Mesenchymal stem cell (in vitro differentiated cells and primary cell): Measurements from ENCODE around the gene SURF2.

ENCODE experiments used
- DNase-seq: peaks from one replicate; pipeline ENCODE4 v3.0.0-alpha.2; 2013
- H2AFZ ChIP-seq: one replicate; pipeline ENCODE4 v1.6.1; 2013; ENCODE audit warnings: low read depth, mild to moderate bottlenecking, control low read depth, inconsistent platforms, low read length, moderate library complexity
- H2AK5ac ChIP-seq: 2 replicates; pipeline ENCODE4 v1.6.1; 2013; ENCODE audit warnings: low read length, moderate library complexity, mild to moderate bottlenecking, inconsistent platforms; ENCODE audit not compliant: severe bottlenecking
- H2BK120ac ChIP-seq: one replicate; pipeline ENCODE4 v1.6.1; 2013; ENCODE audit warnings: low read depth, mild to moderate bottlenecking, inconsistent platforms, low read length, moderate library complexity
- H2BK12ac ChIP-seq, 2 experiments: one replicate each; pipeline ENCODE4 v1.6.1; 2013; ENCODE audit warnings: inconsistent platforms in 2 of 2, low read length in 2 of 2, mild to moderate bottlenecking in 2 of 2, moderate library complexity in 2 of 2, control low read depth in 1 of 2
- H2BK15ac ChIP-seq: one replicate; pipeline ENCODE4 v1.6.1; 2013; ENCODE audit warnings: mild to moderate bottlenecking, low read depth, inconsistent platforms; ENCODE audit not compliant: poor library complexity, severe bottlenecking
- H2BK5ac ChIP-seq: 2 replicates; pipeline ENCODE4 v1.6.1; 2013; ENCODE audit warnings: low read depth, mild to moderate bottlenecking, low read length, control low read depth, inconsistent platforms; ENCODE audit not compliant: poor library complexity, severe bottlenecking
- H3K14ac ChIP-seq, 2 experiments: one replicate each; pipeline ENCODE4 v1.6.1; 2013; ENCODE audit warnings: inconsistent platforms in 2 of 2, low read length in 2 of 2, control low read depth in 1 of 2, mild to moderate bottlenecking in 1 of 2, moderate library complexity in 1 of 2
- H3K18ac ChIP-seq, 2 experiments: one replicate each; pipeline ENCODE4 v1.6.1; 2013; ENCODE audit warnings: inconsistent platforms in 2 of 2, low read length in 2 of 2, control low read depth in 1 of 2, low read depth in 1 of 2, mild to moderate bottlenecking in 1 of 2
- H3K23ac ChIP-seq, 2 experiments: one replicate each; pipeline ENCODE4 v1.6.1; 2013; ENCODE audit warnings: inconsistent platforms in 2 of 2, low read length in 2 of 2, mild to moderate bottlenecking in 2 of 2, moderate library complexity in 2 of 2, control low read depth in 1 of 2
- H3K27ac ChIP-seq: 2 replicates; pipeline ENCODE4 v1.5.1; 2013; ENCODE audit warnings: mild to moderate bottlenecking, moderate library complexity, low read length, control low read depth, inconsistent platforms; ENCODE audit not compliant: poor library complexity, severe bottlenecking
- H3K27me3 ChIP-seq, 2 experiments: 2 replicates each; pipeline versions ENCODE4 v1.6.1 to v1.7.0; 2013; ENCODE audit warnings: low read length in 2 of 2, mild to moderate bottlenecking in 2 of 2, moderate library complexity in 2 of 2, control low read depth in 1 of 2, inconsistent platforms in 1 of 2; ENCODE audit not compliant: control insufficient read depth in 1 of 2, insufficient read depth in 1 of 2
- H3K36me3 ChIP-seq, 2 experiments: 2 replicates each; pipeline versions ENCODE4 v1.6.1 to v1.7.0; 2013; ENCODE audit warnings: low read length in 2 of 2, control low read depth in 1 of 2, inconsistent platforms in 1 of 2, low read depth in 1 of 2, mild to moderate bottlenecking in 1 of 2; ENCODE audit not compliant: insufficient read depth in 2 of 2, control insufficient read depth in 1 of 2
- H3K4ac ChIP-seq, 2 experiments: one replicate each; pipeline ENCODE4 v1.6.1; 2013; ENCODE audit warnings: inconsistent platforms in 2 of 2, low read length in 2 of 2, mild to moderate bottlenecking in 2 of 2, moderate library complexity in 2 of 2, control low read depth in 1 of 2, low read depth in 1 of 2
- H3K4me1 ChIP-seq: 2 replicates; pipeline ENCODE4 v1.6.1; 2013; ENCODE audit warnings: low read depth, low read length, control low read depth; ENCODE audit not compliant: control insufficient read depth, insufficient read depth
- H3K4me2 ChIP-seq: 2 replicates; pipeline ENCODE4 v1.6.1; 2013; ENCODE audit warnings: low read length, mild to moderate bottlenecking, inconsistent platforms; ENCODE audit not compliant: poor library complexity, severe bottlenecking
- H3K4me3 ChIP-seq, 2 experiments: 2 replicates each; pipeline versions ENCODE4 v1.5.1 to v1.7.0; 2013; ENCODE audit warnings: low read length in 2 of 2, mild to moderate bottlenecking in 2 of 2, control low read depth in 1 of 2, low read depth in 1 of 2; ENCODE audit not compliant: insufficient read depth in 1 of 2
- H3K79me1 ChIP-seq: replicated peaks from 2 replicates; pipeline ENCODE4 v1.6.1; 2013; ENCODE audit warnings: mild to moderate bottlenecking, control low read depth, low read length, inconsistent platforms; ENCODE audit not compliant: poor library complexity, severe bottlenecking
- H3K9ac ChIP-seq: 2 replicates; pipeline ENCODE4 v1.7.0; 2013; ENCODE audit warnings: mild to moderate bottlenecking, low read length, moderate library complexity
- H3K9me3 ChIP-seq: 2 replicates; pipeline ENCODE4 v1.7.0; 2013; ENCODE audit warnings: mild to moderate bottlenecking, low read length; ENCODE audit not compliant: control insufficient read depth
- H4K8ac ChIP-seq: one replicate; pipeline ENCODE4 v1.6.1; 2013; ENCODE audit warnings: inconsistent platforms, mild to moderate bottlenecking, low read length, moderate library complexity
- H4K91ac ChIP-seq: one replicate; pipeline ENCODE4 v1.6.1; 2013; ENCODE audit warnings: mild to moderate bottlenecking, low read length, inconsistent platforms
- WGBS: methylation state at CpG from one replicate; pipeline ENCODE4 v1.1.7; 2013; ENCODE audit warnings: mixed read lengths; 5-methylcytosine and 5-hydroxymethylcytosine counted together

SURF2 gene

GRCh38 chr9:133374612-133375115 lies 18.3 kb downstream of the SURF2 start:
- WGBS = 15% methylated on average over 12 of the region's 12 CpGs
- no peak overlapping the region for H2BK15ac ChIP-seq

GRCh38 chr9:133375116-133375723 lies 18.9 kb downstream of the SURF2 start:
- peak; percentile 72 for DNase-seq
- Histone ChIP-seq H3K18ac (peak overlapping the region; percentile 97 to 99), H2BK12ac (no peak overlapping the region), H2BK15ac (peak overlapping the region; percentile 74), H3K4me3 (peak overlapping the region; percentile 95 to 99), H2BK5ac (peak overlapping the region; percentile 97), H3K79me1 (peaks cover 4% of the 10 kb centered on the region), H3K23ac (peak overlapping the region; percentile 25 to 68), H3K4ac (peak overlapping the region; percentile 99 to 100), H3K4me1 (peaks cover 40% of the 10 kb centered on the region), H3K14ac (peak overlapping the region in 1 of 2 experiments; percentile 94), H3K4me2 (peak overlapping the region; percentile 70), H2BK120ac (peak overlapping the region; percentile 86), H2AK5ac (peak overlapping the region; percentile 78), H3K36me3 (peaks cover 27 to 29% of the 10 kb centered on the region in 2 experiments), H3K9ac (peak overlapping the region; percentile 100), H3K27ac (peak overlapping the region; percentile 64), H3K27me3 (no peaks in the 10 kb centered on the region), H2AFZ (no peak overlapping the region), H4K91ac (peak overlapping the region; percentile 96), H4K8ac (peak overlapping the region; percentile 90), H3K9me3 (no peaks in the 10 kb centered on the region)
- 2% methylated on average over 36 of the region's 39 CpGs for WGBS

More at GRCh38 chr9:133374612-133375115, 18.3 kb downstream of the SURF2 start:
- Histone ChIP-seq H3K9me3 (no peaks in the 10 kb centered on the region), H2BK120ac (no peak overlapping the region), H3K9ac (peak overlapping the region; percentile 100), H2BK12ac (no peak overlapping the region), H2BK5ac (no peak overlapping the region), H3K4me1 (peaks cover 42% of the 10 kb centered on the region), H3K79me1 (peaks cover 4% of the 10 kb centered on the region), H3K36me3 (peaks cover 33 to 34% of the 10 kb centered on the region in 2 experiments), H4K91ac (no peak overlapping the region), H3K4me3 (peak overlapping the region; percentile 95 to 99), H4K8ac (no peak overlapping the region), H3K4ac (no peak overlapping the region), H2AK5ac (peak overlapping the region; percentile 78), H3K27ac (peak overlapping the region; percentile 64), H3K14ac (no peak overlapping the region), H3K18ac (peak overlapping the region in 1 of 2 experiments; percentile 75), H3K23ac (no peak overlapping the region), H2AFZ (no peak overlapping the region), H3K4me2 (peak overlapping the region; percentile 70), H3K27me3 (no peaks in the 10 kb centered on the region)
- peak; percentile 78 for DNase-seq

GRCh38 chr9:133375724-133376654 lies 19.6 kb downstream of the SURF2 start, which contains the start of the genes STKLD1 and SURF4:
Gene STKLD1 (plus strand): TSS chr9:133376366. CDS start chr9:133376474, 108 bp downstream.
Gene SURF4 (minus strand): TSS chr9:133376060. CDS start chr9:133375969, 91 bp downstream.
- H3K9ac ChIP-seq = peak within 1 kb of the TSS; percentile 100
- H3K4me2 ChIP-seq = peak within 1 kb of the TSS; percentile 98
- peak within 1 kb of the TSS; percentile 94 to 99 for H3K14ac ChIP-seq
- no peaks in the 10 kb centered on the region for H3K9me3 ChIP-seq
- H2BK15ac ChIP-seq = peak within 1 kb of the TSS; percentile 97
- peak within 1 kb of the TSS in 1 of 2 experiments; percentile 90 for H2BK12ac ChIP-seq
- peaks cover 34% of the 10 kb centered on the region for H3K4me1 ChIP-seq
- peak within 1 kb of the TSS; percentile 68 to 77 for H3K23ac ChIP-seq
- H4K91ac ChIP-seq = peak within 1 kb of the TSS; percentile 96
- H3K4ac ChIP-seq = peak within 1 kb of the TSS; percentile 99 to 100
- H3K79me1 ChIP-seq = peaks cover 4% of the 10 kb centered on the region
- H3K27me3 ChIP-seq = no peaks in the 10 kb centered on the region
- peak; percentile 95 for DNase-seq
- peak within 1 kb of the TSS; percentile 97 to 99 for H3K18ac ChIP-seq
- peak within 1 kb of the TSS; percentile 96 for H4K8ac ChIP-seq
- H2AK5ac ChIP-seq = peak within 1 kb of the TSS; percentile 78
- H3K27ac ChIP-seq = peak within 1 kb of the TSS; percentile 64
- WGBS = 3% methylated on average over 92 of the region's 120 CpGs
- H3K4me3 ChIP-seq = peak within 1 kb of the TSS; percentile 95 to 99
- peaks cover 19 to 21% of the 10 kb centered on the region in 2 experiments for H3K36me3 ChIP-seq
- peak within 1 kb of the TSS; percentile 97 for H2BK5ac ChIP-seq
- peak within 1 kb of the TSS; percentile 93 for H2AFZ ChIP-seq
- peak within 1 kb of the TSS; percentile 86 for H2BK120ac ChIP-seq
